ENCODE results near the gene CTNNA2. TPM values are rescaled to one million over a fixed set of nuclear protein-coding genes. Genes with fewer than 3 reads are reported as not detected.

The CTNNA2 gene
- polyA plus RNA-seq, 1 of the 3 experiments (the other 2 are of a cell fraction): 0.30 TPM

- Histone ChIP-seq H2AFZ (ENCODE audit: low read depth) (no peak overlapping the region), H3K4me3 (ENCODE audit: low read depth in 2 of 2, low read length in 1 of 2) (no peak overlapping the region), H3K9me3 (no peaks in the 10 kb centered on the region), H3K36me3 (replicated peaks in 1 of 2; ENCODE audit: control insufficient read depth in 1 of 2, insufficient read depth in 2 of 2, low read length in 1 of 2) (no peaks in the 10 kb centered on the region), H3K27me3 (ENCODE audit: insufficient read depth) (no peaks in the 10 kb centered on the region), H3K79me2 (ENCODE audit: insufficient read depth) (no peaks in the 10 kb centered on the region), H3K4me1 (ENCODE audit: control insufficient read depth in 1 of 2, insufficient read depth in 2 of 2, low read depth in 1 of 2, low read length in 1 of 2) (no peaks in the 10 kb centered on the region), H3K9ac (no peak overlapping the region), H4K20me1 (ENCODE audit: insufficient read depth) (no peaks in the 10 kb centered on the region), H3F3A (replicated peaks; ENCODE audit: insufficient read depth) (no peaks in the 10 kb centered on the region), H3K27ac (ENCODE audit: low read depth in 2 of 2, low read length in 1 of 2) (no peak overlapping the region), H3K4me2 (no peak overlapping the region), H3K9me2 (no peaks in the 10 kb centered on the region)
- 28% methylated on average over 4 of the region's 4 CpGs for WGBS (ENCODE audit: low lambda C conversion rate)
- no peak for DNase-seq
- CTCF ChIA-PET: no interaction called here
- TF ChIP-seq POLR2AphosphoS5 (IDR thresholded peaks at IDR 0.05; ENCODE audit: low read depth, low read length): no peak
- POLR2A ChIA-PET: no interaction called here
These were observed 304.4 kb downstream of the CTNNA2 start for GRCh38 chr2:79817288-79817687.

- H3K4me2 ChIP-seq: no peak overlapping the region
- H3K9me2 ChIP-seq: no peaks in the 10 kb centered on the region
- H3K4me1 ChIP-seq (ENCODE audit: control insufficient read depth in 1 of 2, insufficient read depth in 2 of 2, low read depth in 1 of 2, low read length in 1 of 2): no peaks in the 10 kb centered on the region
- TF ChIP-seq SMC3 (IDR thresholded peaks at IDR 0.05; ENCODE audit: low read depth, low read length): no peak
- TF ChIP-seq GATA2 (CRISPR knock-in tag; IDR thresholded peaks at IDR 0.05): no peak
- TF ChIP-seq MAX (IDR thresholded peaks at IDR 0.05; ENCODE audit: low read depth): no peak
- TF ChIP-seq TAF1 (IDR thresholded peaks at IDR 0.05; ENCODE audit: borderline replicate concordance, low read depth, low read length): no peak
- TF ChIP-seq REST (IDR thresholded peaks at IDR 0.05; ENCODE audit: low read depth, low read length): no peak
- no peak for TF ChIP-seq CTCF (IDR thresholded peaks at IDR 0.05)
- no peak for TF ChIP-seq POLR2AphosphoS5 (IDR thresholded peaks at IDR 0.05; ENCODE audit: low read depth, low read length)
- no peak for TF ChIP-seq RFX5 (IDR thresholded peaks at IDR 0.05; ENCODE audit: low read length)
- no peak for TF ChIP-seq TEAD4 (IDR thresholded peaks at IDR 0.05; ENCODE audit: borderline replicate concordance, insufficient read depth)
- TF ChIP-seq TCF12 (IDR thresholded peaks at IDR 0.05): no peak
- TF ChIP-seq EP300 (IDR thresholded peaks at IDR 0.05; ENCODE audit: borderline replicate concordance in 1 of 2, low read depth in 1 of 2, low read length in 1 of 2): no peak
- no peak overlapping the region for H3K9ac ChIP-seq
- no peaks in the 10 kb centered on the region for H3K79me2 ChIP-seq (ENCODE audit: insufficient read depth)
- WGBS (ENCODE audit: low lambda C conversion rate): 50% methylated on average over 4 of the region's 4 CpGs
- ChIA-PET POLR2A (no interaction called here), CTCF (no interaction called here)
- DNase-seq: no peak
- H3K4me3 ChIP-seq (ENCODE audit: low read depth in 2 of 2, low read length in 1 of 2): no peak overlapping the region
- H4K20me1 ChIP-seq (ENCODE audit: insufficient read depth): no peaks in the 10 kb centered on the region
- no peaks in the 10 kb centered on the region for H3F3A ChIP-seq (replicated peaks; ENCODE audit: insufficient read depth)
- H3K27ac ChIP-seq (ENCODE audit: low read depth in 2 of 2, low read length in 1 of 2): no peak overlapping the region
- no peaks in the 10 kb centered on the region for H3K36me3 ChIP-seq (replicated peaks in 1 of 2; ENCODE audit: control insufficient read depth in 1 of 2, insufficient read depth in 2 of 2, low read length in 1 of 2)
- H3K27me3 ChIP-seq (ENCODE audit: insufficient read depth): no peaks in the 10 kb centered on the region
- no peak overlapping the region for H2AFZ ChIP-seq (ENCODE audit: low read depth)
- no peaks in the 10 kb centered on the region for H3K9me3 ChIP-seq
These were observed 307.4 kb downstream of the CTNNA2 start for GRCh38 chr2:79820281-79820680.

All from SK-N-SH (cell line).